Muscle layer of duodenum (tissue), 2 donors: ENCODE data around the gene NDNF.

Source experiments
- H3K27ac ChIP-seq: one replicate; pipeline ENCODE4 v1.7.0; 2013; ENCODE audit warnings: mild to moderate bottlenecking, low read length
- H3K27me3 ChIP-seq: one replicate; pipeline ENCODE4 v1.7.0; 2013; ENCODE audit warnings: low read depth, mild to moderate bottlenecking, control low read depth, low read length
- H3K36me3 ChIP-seq, 2 donors: one replicate each; pipeline ENCODE4 v1.7.0; 2013; ENCODE audit warnings: low read length in 2 of 2, control low read depth in 1 of 2, mild to moderate bottlenecking in 1 of 2; ENCODE audit not compliant: insufficient read depth in 2 of 2, control insufficient read depth in 1 of 2
- H3K4me1 ChIP-seq, 2 donors: one replicate each; pipeline ENCODE4 v1.7.0; 2013; ENCODE audit warnings: low read length in 2 of 2, mild to moderate bottlenecking in 2 of 2, control low read depth in 1 of 2, moderate library complexity in 1 of 2; ENCODE audit not compliant: insufficient read depth in 2 of 2, control insufficient read depth in 1 of 2
- H3K4me3 ChIP-seq, 2 donors: one replicate each; pipeline ENCODE4 v1.7.0; 2013; ENCODE audit warnings: low read length in 2 of 2, low read depth in 1 of 2, mild to moderate bottlenecking in 1 of 2
- H3K9me3 ChIP-seq, 2 donors: one replicate each; pipeline ENCODE4 v1.7.0; 2013; ENCODE audit warnings: low read length in 2 of 2, control low read depth in 1 of 2, mild to moderate bottlenecking in 1 of 2; ENCODE audit not compliant: control insufficient read depth in 1 of 2
- donor health status: healthy.

The NDNF gene

GRCh38 chr4:121070274-121070673 lies 2.1 kb downstream of the NDNF start:
- no peaks in the 10 kb centered on the region for H3K9me3 ChIP-seq
- peaks cover 0 to 3% of the 10 kb centered on the region in 2 donors for H3K4me1 ChIP-seq
- no peaks in the 10 kb centered on the region for H3K36me3 ChIP-seq
- peak overlapping the region; percentile 65 to 87 for H3K4me3 ChIP-seq
- H3K27ac ChIP-seq: no peak overlapping the region
- peaks cover 7% of the 10 kb centered on the region for H3K27me3 ChIP-seq

DNA sequence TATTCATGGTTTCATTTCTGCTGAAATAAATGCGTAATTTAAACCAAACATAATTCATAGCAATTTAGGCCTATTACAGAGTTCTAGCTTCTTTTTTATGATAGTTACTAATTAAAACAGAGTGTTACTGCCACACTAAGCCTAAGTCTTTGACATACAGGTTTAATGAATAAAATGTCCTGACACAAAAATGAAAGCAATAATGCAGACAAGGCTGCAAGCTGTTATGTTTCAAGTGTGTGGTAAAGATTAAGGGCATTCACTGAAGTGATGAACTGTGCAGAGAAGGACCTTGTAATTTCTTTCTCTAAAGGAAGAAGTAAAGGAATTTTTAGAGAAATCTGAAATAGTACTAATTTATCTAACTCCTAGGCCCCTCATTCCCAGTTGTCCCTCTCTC lies 2.9 kb downstream of the NDNF start:
- H3K4me1 ChIP-seq: peaks cover 0 to 3% of the 10 kb centered on the region in 2 donors
- peaks cover 7% of the 10 kb centered on the region for H3K27me3 ChIP-seq
- H3K27ac ChIP-seq: no peak overlapping the region
- H3K4me3 ChIP-seq: peak overlapping the region in 1 of 2 donors; percentile 22
- H3K36me3 ChIP-seq: no peaks in the 10 kb centered on the region
- no peaks in the 10 kb centered on the region for H3K9me3 ChIP-seq

DNA sequence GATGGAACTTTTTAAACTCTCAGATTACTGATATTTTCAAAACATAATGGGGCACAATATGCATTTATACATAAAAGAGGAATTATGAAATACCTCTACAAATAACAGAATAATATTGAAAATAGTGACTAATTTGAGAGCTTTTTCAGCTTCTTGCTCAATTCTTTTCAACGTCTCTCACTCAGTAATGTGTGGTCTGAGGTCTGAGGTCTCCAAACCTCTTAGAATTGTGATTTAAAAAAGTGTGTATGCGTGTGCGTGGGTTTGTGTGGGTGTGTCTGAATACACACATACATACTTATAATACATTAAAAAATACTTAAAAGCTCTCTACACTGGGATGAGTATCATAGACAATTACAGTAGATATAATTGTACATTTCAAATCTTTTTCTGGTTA lies 7.9 kb downstream of the NDNF start:
- Histone ChIP-seq H3K9me3 (no peaks in the 10 kb centered on the region), H3K36me3 (no peaks in the 10 kb centered on the region), H3K27me3 (no peaks in the 10 kb centered on the region), H3K4me3 (no peak overlapping the region), H3K27ac (no peak overlapping the region), H3K4me1 (no peaks in the 10 kb centered on the region)

DNA sequence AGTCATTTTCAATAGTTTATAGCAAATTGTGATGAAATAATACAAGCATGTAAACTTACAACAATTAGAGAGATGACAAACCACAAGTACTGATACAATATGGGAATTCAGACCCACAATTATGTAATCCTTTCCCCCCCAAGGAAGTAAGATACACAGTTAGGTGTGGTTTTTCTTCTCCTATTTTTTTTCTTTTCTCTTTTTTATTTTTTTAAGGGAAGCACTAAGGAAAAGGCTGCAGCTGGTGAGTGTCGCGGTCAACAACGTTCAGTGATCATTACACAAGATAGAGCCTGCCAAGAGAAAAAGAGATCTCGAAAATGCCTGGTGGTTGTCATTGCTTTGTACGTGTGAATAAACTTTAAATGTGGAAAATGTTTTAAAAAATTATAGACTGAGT lies 9.8 kb downstream of the NDNF start:
- no peak overlapping the region for H3K27ac ChIP-seq
- H3K36me3 ChIP-seq: no peaks in the 10 kb centered on the region
- H3K4me1 ChIP-seq: no peaks in the 10 kb centered on the region
- no peaks in the 10 kb centered on the region for H3K27me3 ChIP-seq
- no peaks in the 10 kb centered on the region for H3K9me3 ChIP-seq
- no peak overlapping the region for H3K4me3 ChIP-seq

GRCh38 chr4:121061861-121062260 lies 10.5 kb downstream of the NDNF start:
- H3K36me3 ChIP-seq: no peaks in the 10 kb centered on the region
- H3K4me1 ChIP-seq: no peaks in the 10 kb centered on the region
- no peaks in the 10 kb centered on the region for H3K9me3 ChIP-seq
- no peak overlapping the region for H3K4me3 ChIP-seq
- no peak overlapping the region for H3K27ac ChIP-seq
- H3K27me3 ChIP-seq: no peaks in the 10 kb centered on the region

DNA sequence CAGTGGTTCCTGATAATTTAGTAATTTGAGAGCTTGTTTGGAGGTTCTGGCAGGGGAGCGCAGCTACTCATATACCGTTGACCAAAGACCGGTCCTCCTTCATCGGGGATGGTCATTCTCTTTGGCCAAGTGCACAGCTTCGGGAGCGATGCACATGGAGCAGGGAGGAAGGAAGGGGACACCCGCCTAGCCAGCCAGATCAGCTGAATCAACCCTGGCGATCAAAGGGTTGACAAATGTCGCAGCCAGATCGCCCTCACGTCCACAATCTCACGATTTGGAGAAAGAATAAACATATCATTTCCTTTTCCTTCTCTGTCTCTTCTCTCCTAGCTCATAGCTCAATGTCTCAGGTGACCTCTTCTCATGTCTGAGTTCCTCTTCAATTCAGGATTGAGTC lies 11.1 kb downstream of the NDNF start:
- H3K4me3 ChIP-seq: no peak overlapping the region
- no peak overlapping the region for H3K27ac ChIP-seq
- no peaks in the 10 kb centered on the region for H3K27me3 ChIP-seq
- no peaks in the 10 kb centered on the region for H3K36me3 ChIP-seq
- no peaks in the 10 kb centered on the region for H3K4me1 ChIP-seq
- H3K9me3 ChIP-seq: no peaks in the 10 kb centered on the region

DNA sequence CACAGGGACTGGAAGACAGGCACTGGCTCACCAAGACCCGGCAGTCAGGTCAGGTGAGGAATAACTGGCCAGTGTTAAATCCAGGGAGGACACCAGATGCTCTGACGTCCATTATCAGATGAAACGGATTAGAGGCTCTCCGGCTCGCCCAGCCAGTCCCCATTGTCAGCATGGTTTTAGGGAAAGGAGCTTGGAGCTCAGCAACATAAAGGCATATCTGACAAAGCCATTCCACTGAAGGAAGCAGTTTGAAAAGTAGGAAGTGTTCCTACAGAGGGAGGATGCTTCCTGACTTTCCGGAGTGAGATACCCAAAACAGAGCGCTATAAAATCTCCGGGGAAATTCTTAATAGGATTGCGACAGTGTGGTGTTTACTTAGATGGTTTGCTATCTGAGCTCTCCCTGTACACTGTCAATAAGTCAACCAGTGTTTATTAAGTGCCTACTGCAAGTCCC lies 14.8 kb downstream of the NDNF start:
- no peak overlapping the region for H3K27ac ChIP-seq
- no peaks in the 10 kb centered on the region for H3K4me1 ChIP-seq
- no peaks in the 10 kb centered on the region for H3K36me3 ChIP-seq
- H3K27me3 ChIP-seq: no peaks in the 10 kb centered on the region
- no peaks in the 10 kb centered on the region for H3K9me3 ChIP-seq
- H3K4me3 ChIP-seq: no peak overlapping the region

DNA sequence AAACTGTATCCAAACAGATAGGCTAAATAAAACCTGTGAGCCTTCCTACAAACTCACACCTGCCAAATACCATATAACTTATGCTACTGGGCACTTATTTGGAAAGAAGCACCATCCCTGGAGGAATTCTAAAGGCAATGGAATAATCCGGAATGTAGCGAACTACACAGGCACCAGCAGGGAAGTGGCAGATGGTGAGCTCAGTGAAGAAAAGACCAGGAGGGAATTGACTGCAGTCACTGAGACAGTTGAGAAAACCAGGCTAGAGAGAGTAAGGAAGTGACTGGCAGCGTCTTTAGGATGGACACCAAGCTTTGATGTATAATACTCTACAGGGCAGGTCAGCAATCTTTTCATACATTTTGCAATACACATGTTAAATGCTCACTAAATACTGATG lies 16.3 kb downstream of the NDNF start:
- no peak overlapping the region for H3K27ac ChIP-seq
- no peaks in the 10 kb centered on the region for H3K9me3 ChIP-seq
- no peak overlapping the region for H3K4me3 ChIP-seq
- H3K36me3 ChIP-seq: no peaks in the 10 kb centered on the region
- H3K27me3 ChIP-seq: no peaks in the 10 kb centered on the region
- no peaks in the 10 kb centered on the region for H3K4me1 ChIP-seq

DNA sequence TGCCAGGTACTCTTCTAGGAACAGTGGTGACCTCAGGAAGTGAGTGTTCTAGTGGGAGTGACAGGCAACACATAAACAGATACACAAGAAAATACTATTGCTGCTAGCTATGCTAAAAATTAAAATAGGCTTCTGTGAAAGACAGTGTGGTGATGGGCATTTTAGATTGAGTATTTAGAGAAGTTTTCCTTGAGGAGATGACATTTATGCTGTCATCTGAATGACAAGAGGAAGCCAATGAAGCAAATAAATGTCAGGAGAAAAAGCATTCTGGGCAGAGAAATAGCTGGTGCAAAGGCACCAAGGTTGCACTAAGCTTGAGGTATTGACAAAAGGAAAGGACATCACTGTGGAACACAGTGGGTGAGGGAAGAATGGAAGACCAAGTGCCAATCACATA lies 18.0 kb downstream of the NDNF start:
- no peak overlapping the region for H3K27ac ChIP-seq
- no peaks in the 10 kb centered on the region for H3K9me3 ChIP-seq
- no peak overlapping the region for H3K4me3 ChIP-seq
- H3K27me3 ChIP-seq: no peaks in the 10 kb centered on the region
- no peaks in the 10 kb centered on the region for H3K36me3 ChIP-seq
- H3K4me1 ChIP-seq: no peaks in the 10 kb centered on the region

GRCh38 chr4:121053601-121054143 lies 18.7 kb downstream of the NDNF start:
- Histone ChIP-seq H3K4me1 (no peaks in the 10 kb centered on the region), H3K9me3 (no peaks in the 10 kb centered on the region), H3K4me3 (no peak overlapping the region), H3K27me3 (no peaks in the 10 kb centered on the region), H3K36me3 (no peaks in the 10 kb centered on the region), H3K27ac (no peak overlapping the region)

DNA sequence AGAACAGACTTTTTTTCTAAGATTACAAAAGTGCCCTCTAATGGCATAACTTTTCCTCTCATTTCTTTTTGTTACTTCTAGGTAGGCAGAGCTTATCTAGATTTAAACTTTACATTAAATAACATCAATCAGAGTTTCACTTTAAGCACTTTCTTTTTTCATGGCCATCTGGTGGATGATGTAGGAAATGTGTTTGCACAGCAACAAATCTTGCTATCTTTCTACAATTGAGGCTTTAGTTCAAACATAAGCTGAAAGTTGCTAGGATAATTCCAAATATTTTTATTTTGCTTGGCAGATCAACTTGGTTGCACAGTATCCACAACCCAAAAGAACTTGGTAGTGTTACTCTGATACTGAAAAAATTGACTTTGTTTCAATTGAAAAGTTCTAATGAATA lies 22.0 kb downstream of the NDNF start:
- H3K4me3 ChIP-seq: no peak overlapping the region
- H3K36me3 ChIP-seq: no peaks in the 10 kb centered on the region
- H3K27me3 ChIP-seq: no peaks in the 10 kb centered on the region
- H3K27ac ChIP-seq: no peak overlapping the region
- H3K4me1 ChIP-seq: no peaks in the 10 kb centered on the region
- H3K9me3 ChIP-seq: no peaks in the 10 kb centered on the region

DNA sequence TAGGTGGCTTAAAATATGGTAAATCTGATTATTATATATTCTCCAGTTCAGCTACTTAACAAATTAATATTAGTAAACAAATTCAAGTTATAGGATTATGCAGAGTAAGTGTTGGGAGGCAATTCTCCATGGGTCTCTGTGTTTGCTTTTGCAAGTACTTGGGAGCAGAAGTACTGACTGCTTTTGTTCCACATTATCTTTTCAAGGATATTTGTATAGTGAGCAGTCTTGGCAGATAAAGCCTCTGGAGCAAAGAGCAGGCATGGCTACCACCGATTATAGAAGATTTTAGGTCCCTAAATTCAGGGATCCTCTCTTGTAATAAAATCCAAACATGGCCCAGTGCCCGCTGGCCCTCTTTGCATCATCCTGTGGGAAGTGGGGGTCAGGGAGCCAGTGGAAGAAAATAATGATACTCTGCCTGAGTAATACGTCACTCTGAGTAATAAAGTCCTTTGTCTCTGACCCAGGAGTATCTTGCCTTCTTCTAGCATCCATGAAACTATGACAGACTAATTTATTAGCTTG lies 23.2 kb downstream of the NDNF start:
- H3K4me3 ChIP-seq: no peak overlapping the region
- H3K4me1 ChIP-seq: no peaks in the 10 kb centered on the region
- H3K27ac ChIP-seq: no peak overlapping the region
- H3K9me3 ChIP-seq: no peaks in the 10 kb centered on the region
- no peaks in the 10 kb centered on the region for H3K36me3 ChIP-seq
- H3K27me3 ChIP-seq: no peaks in the 10 kb centered on the region
